Chondrocyte (in vitro differentiated cells): ENCODE data around the gene TBC1D5. TPM values are rescaled to one million over a fixed set of nuclear protein-coding genes. Genes with fewer than 3 reads are reported as not detected.
A peak's percentile ranks its signal among the peaks of the same experiment; 100 is the strongest.
"Not testable (repeated sequence)": the region's sequence is repeated elsewhere in the genome, so short reads cannot be mapped to it uniquely, and the experiment has no call there.

Experiments used
- DNase-seq: peaks from one replicate; pipeline ENCODE4 v3.0.0; 2021; ENCODE audit warnings: mixed read lengths, low spot score
- H3K27ac Mint-ChIP-seq: one replicate; pipeline ENCODE4 v1.8.0; 2021; ENCODE audit warnings: mild to moderate bottlenecking, moderate library complexity, mixed read lengths; ENCODE audit not compliant: unreplicated experiment
- H3K27me3 Mint-ChIP-seq: 2 replicates; pipeline ENCODE4 v1.8.0; 2021; ENCODE audit warnings: low read depth, mixed read lengths
- H3K36me3 Mint-ChIP-seq: 2 replicates; pipeline ENCODE4 v1.8.0; 2021; ENCODE audit warnings: low read depth, mixed read lengths
- H3K4me1 Mint-ChIP-seq: 2 replicates; pipeline ENCODE4 v1.8.0; 2021; ENCODE audit warnings: low read depth, mild to moderate bottlenecking, mixed read lengths
- H3K4me3 Mint-ChIP-seq: one replicate; pipeline ENCODE4 v1.8.0; 2021; ENCODE audit warnings: mild to moderate bottlenecking, moderate library complexity, mixed read lengths; ENCODE audit not compliant: unreplicated experiment
- H3K9me3 Mint-ChIP-seq: 2 replicates; pipeline ENCODE4 v1.8.0; 2021; ENCODE audit warnings: low read depth, mixed read lengths
- total RNA-seq: library from RNA; stranded (reverse); gene quantifications from 3 replicates; pipeline ENCODE4 v1.2.1, GENCODE V29; 2021
- TF ChIP-seq, protein P1 (sequence below): fragments of 200-600 bp; sonication (generic); IDR thresholded peaks from 2 replicates; pipeline ENCODE4 v1.5.0; 2021; ENCODE audit warnings: antibody characterized with exemption, mild to moderate bottlenecking, moderate library complexity

Gene TBC1D5
- total RNA-seq, 1 donor from 2014 or later = 44.6 TPM

GRCh38 chr3:17505856-17506255 lies 236.6 kb downstream of the TBC1D5 start:
- Mint-ChIP-seq H3K4me1 (peaks cover 14% of the 10 kb centered on the region), H3K36me3 (no peaks in the 10 kb centered on the region), H3K27me3 (no peaks in the 10 kb centered on the region), H3K4me3 (no peak overlapping the region), H3K9me3 (no peaks in the 10 kb centered on the region), H3K27ac (no peak overlapping the region)
- TF ChIP-seq, protein P1, sequence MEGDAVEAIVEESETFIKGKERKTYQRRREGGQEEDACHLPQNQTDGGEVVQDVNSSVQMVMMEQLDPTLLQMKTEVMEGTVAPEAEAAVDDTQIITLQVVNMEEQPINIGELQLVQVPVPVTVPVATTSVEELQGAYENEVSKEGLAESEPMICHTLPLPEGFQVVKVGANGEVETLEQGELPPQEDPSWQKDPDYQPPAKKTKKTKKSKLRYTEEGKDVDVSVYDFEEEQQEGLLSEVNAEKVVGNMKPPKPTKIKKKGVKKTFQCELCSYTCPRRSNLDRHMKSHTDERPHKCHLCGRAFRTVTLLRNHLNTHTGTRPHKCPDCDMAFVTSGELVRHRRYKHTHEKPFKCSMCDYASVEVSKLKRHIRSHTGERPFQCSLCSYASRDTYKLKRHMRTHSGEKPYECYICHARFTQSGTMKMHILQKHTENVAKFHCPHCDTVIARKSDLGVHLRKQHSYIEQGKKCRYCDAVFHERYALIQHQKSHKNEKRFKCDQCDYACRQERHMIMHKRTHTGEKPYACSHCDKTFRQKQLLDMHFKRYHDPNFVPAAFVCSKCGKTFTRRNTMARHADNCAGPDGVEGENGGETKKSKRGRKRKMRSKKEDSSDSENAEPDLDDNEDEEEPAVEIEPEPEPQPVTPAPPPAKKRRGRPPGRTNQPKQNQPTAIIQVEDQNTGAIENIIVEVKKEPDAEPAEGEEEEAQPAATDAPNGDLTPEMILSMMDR = no peak
- DNase-seq = no peak

DNA sequence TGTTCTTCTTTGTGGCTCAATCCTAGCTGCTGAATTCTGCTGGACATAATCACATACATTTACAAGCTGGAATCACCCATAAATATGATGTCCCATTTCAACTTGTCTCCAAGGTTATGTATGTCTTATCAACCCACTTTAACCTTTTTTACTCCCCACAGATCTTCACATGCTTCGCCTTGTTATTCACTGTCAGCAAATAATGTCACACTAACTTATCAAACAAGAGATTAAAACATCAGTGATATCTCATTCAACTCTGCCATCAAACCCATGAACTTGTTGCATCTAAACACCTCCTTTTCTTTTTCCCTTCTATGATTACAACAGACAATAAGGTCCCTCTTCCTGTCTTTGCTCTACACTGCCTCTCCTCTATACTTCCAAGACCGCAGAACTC lies 240.7 kb downstream of the TBC1D5 start:
- Mint-ChIP-seq H3K27ac (no peak overlapping the region), H3K4me3 (no peak overlapping the region), H3K27me3 (no peaks in the 10 kb centered on the region), H3K4me1 (peaks cover 11% of the 10 kb centered on the region), H3K36me3 (no peaks in the 10 kb centered on the region), H3K9me3 (no peaks in the 10 kb centered on the region)
- DNase-seq = no peak
- TF ChIP-seq, protein P1 = no peak

- Mint-ChIP-seq H3K4me1 (peaks cover 18% of the 10 kb centered on the region), H3K4me3 (no peak overlapping the region), H3K36me3 (no peaks in the 10 kb centered on the region), H3K9me3 (no peaks in the 10 kb centered on the region), H3K27ac (no peak overlapping the region), H3K27me3 (no peaks in the 10 kb centered on the region)
- TF ChIP-seq, protein P1 = no peak
- DNase-seq = no peak
Observed at GRCh38 chr3:17500618-17501017, 241.8 kb downstream of the TBC1D5 start.

- Mint-ChIP-seq H3K4me3 (no peak overlapping the region), H3K27me3 (no peaks in the 10 kb centered on the region), H3K36me3 (peaks cover 9% of the 10 kb centered on the region), H3K27ac (peak overlapping the region; percentile 2), H3K9me3 (peaks cover 28% of the 10 kb centered on the region), H3K4me1 (peaks cover 35% of the 10 kb centered on the region)
- TF ChIP-seq, protein P1 = no peak
- no peak for DNase-seq
Observed at GRCh38 chr3:17494117-17494809, 248.2 kb downstream of the TBC1D5 start.

GRCh38 chr3:17491601-17492000 lies 250.8 kb downstream of the TBC1D5 start:
- no peak overlapping the region for H3K4me3 Mint-ChIP-seq
- no peak for DNase-seq
- H3K9me3 Mint-ChIP-seq = peaks cover 37% of the 10 kb centered on the region
- no peaks in the 10 kb centered on the region for H3K27me3 Mint-ChIP-seq
- H3K36me3 Mint-ChIP-seq = peaks cover 9% of the 10 kb centered on the region
- TF ChIP-seq, protein P1 = no peak
- H3K27ac Mint-ChIP-seq = peak overlapping the region; percentile 58
- H3K4me1 Mint-ChIP-seq = peaks cover 33% of the 10 kb centered on the region

- peak overlapping the region; percentile 58 for H3K27ac Mint-ChIP-seq
- not testable (repeated sequence) for H3K36me3 Mint-ChIP-seq, DNase-seq, H3K4me3 Mint-ChIP-seq, H3K27me3 Mint-ChIP-seq
- H3K4me1 Mint-ChIP-seq = peaks cover 29% of the 10 kb centered on the region
- H3K9me3 Mint-ChIP-seq = peaks cover 37% of the 10 kb centered on the region
Observed at GRCh38 chr3:17491190-17491589, 251.2 kb downstream of the TBC1D5 start.
